ENCODE measurements around the gene TXNRD3. TPM values are rescaled to one million over a fixed set of nuclear protein-coding genes. Genes with fewer than 3 reads are reported as not detected.

TXNRD3 gene
- total RNA-seq, 6 donors from 2014 or later = 7.6 to 14.4 (median 12.4) TPM

- H3K36me3 ChIP-seq = no peaks in the 10 kb centered on the region
- no peak for TF ChIP-seq CTCF (IDR thresholded peaks at IDR 0.05)
- TF ChIP-seq EP300 (IDR thresholded peaks at IDR 0.05) = no peak
- H3K27ac ChIP-seq = no peak overlapping the region
- 73 to 80% methylated on average over 6 to 7 of the region's 7 CpGs for WGBS, 2 donors
- DNase-seq (no peak), ATAC-seq (ENCODE audit: low FRiP score in 2 of 2) (no peak)
- no peaks in the 10 kb centered on the region for H3K4me1 ChIP-seq
- H3K27me3 ChIP-seq = no peaks in the 10 kb centered on the region
- H3K9me3 ChIP-seq = no peaks in the 10 kb centered on the region
- H3K4me3 ChIP-seq = no peak overlapping the region
Measured at GRCh38 chr3:126672340-126672739, 17.4 kb upstream of the TXNRD3 start.

GRCh38 chr3:126671521-126671920 is 16.6 kb upstream of the TXNRD3 start:
- 67 to 69% methylated on average over 1 of the region's 1 CpG for WGBS, 2 donors
- Histone ChIP-seq H3K36me3 (no peaks in the 10 kb centered on the region), H3K27me3 (no peaks in the 10 kb centered on the region), H3K4me1 (no peaks in the 10 kb centered on the region), H3K4me3 (no peak overlapping the region), H3K27ac (no peak overlapping the region), H3K9me3 (no peaks in the 10 kb centered on the region)
- no peak for TF ChIP-seq CTCF (IDR thresholded peaks at IDR 0.05)
- no peak for TF ChIP-seq POLR2A (IDR thresholded peaks at IDR 0.05)
- TF ChIP-seq EP300 (IDR thresholded peaks at IDR 0.05) = no peak
- TF ChIP-seq POLR2AphosphoS5 (IDR thresholded peaks at IDR 0.05) = no peak
- DNase-seq (no peak), ATAC-seq (ENCODE audit: low FRiP score in 2 of 2) (no peak)

GRCh38 chr3:126668450-126669401 is 13.8 kb upstream of the TXNRD3 start:
- no peak for DNase-seq

GRCh38 chr3:126667631-126668449 is 12.9 kb upstream of the TXNRD3 start:
- no peak for DNase-seq
- Histone ChIP-seq H3K4me1 (no peaks in the 10 kb centered on the region), H3K36me3 (no peaks in the 10 kb centered on the region), H3K27ac (no peak overlapping the region), H3K9me3 (no peaks in the 10 kb centered on the region), H3K27me3 (no peaks in the 10 kb centered on the region), H3K4me3 (no peak overlapping the region)
- TF ChIP-seq POLR2A (IDR thresholded peaks at IDR 0.05) (no peak), POLR2AphosphoS5 (IDR thresholded peaks at IDR 0.05) (no peak), CTCF (IDR thresholded peaks at IDR 0.05) (no peak), EP300 (IDR thresholded peaks at IDR 0.05) (no peak)
- ATAC-seq (ENCODE audit: low FRiP score in 2 of 2) = no peak
- 88 to 91% methylated on average over 11 to 15 of the region's 15 CpGs for WGBS, 2 donors

More at GRCh38 chr3:126668450-126669401, 13.8 kb upstream of the TXNRD3 start:
- H3K9me3 ChIP-seq = no peaks in the 10 kb centered on the region
- no peaks in the 10 kb centered on the region for H3K36me3 ChIP-seq
- H3K4me1 ChIP-seq = no peaks in the 10 kb centered on the region
- H3K27ac ChIP-seq = no peak overlapping the region
- WGBS, 2 donors = 89 to 90% methylated on average over 7 to 13 of the region's 13 CpGs
- no peak for TF ChIP-seq POLR2AphosphoS5 (IDR thresholded peaks at IDR 0.05)
- no peak for TF ChIP-seq EP300 (IDR thresholded peaks at IDR 0.05)
- TF ChIP-seq CTCF (IDR thresholded peaks at IDR 0.05) = no peak
- no peak for TF ChIP-seq POLR2A (IDR thresholded peaks at IDR 0.05)
- H3K27me3 ChIP-seq = no peaks in the 10 kb centered on the region
- no peak for ATAC-seq (ENCODE audit: low FRiP score in 2 of 2)
- H3K4me3 ChIP-seq = no peak overlapping the region

Measured in upper lobe of left lung (tissue), 6 donors.